ENCODE measurements around the gene TM2D1.
"Not testable (repeated sequence)": the region's sequence is repeated elsewhere in the genome, so short reads cannot be mapped to it uniquely, and the experiment has no call there.

Gene TM2D1

GRCh38 chr1:61711969-61712368 lies 13.0 kb downstream of the TM2D1 start:
- no peak for DNase-seq

- not testable (repeated sequence) for DNase-seq
Measured at GRCh38 chr1:61711257-61711656, 13.7 kb downstream of the TM2D1 start.

GRCh38 chr1:61709908-61710289 lies 15.0 kb downstream of the TM2D1 start:
- no peak for DNase-seq

- no peak for DNase-seq
Measured at GRCh38 chr1:61708953-61709907, 15.7 kb downstream of the TM2D1 start.

- DNase-seq: no peak
Measured at GRCh38 chr1:61699911-61700851, 24.8 kb downstream of the TM2D1 start.

GRCh38 chr1:61692155-61692800 lies 32.7 kb downstream of the TM2D1 start:
- DNase-seq: no peak

GRCh38 chr1:61687901-61688300 lies 37.0 kb downstream of the TM2D1 start:
- no peak for DNase-seq

- DNase-seq: no peak
Measured at GRCh38 chr1:61682891-61683290, 42.0 kb downstream of the TM2D1 start.

- DNase-seq: no peak
Measured at GRCh38 chr1:61680500-61680899, 44.4 kb downstream of the TM2D1 start.

GRCh38 chr1:61676881-61677280 lies 48.1 kb downstream of the TM2D1 start:
- not testable (repeated sequence) for DNase-seq

GRCh38 chr1:61674221-61674620 lies 50.7 kb downstream of the TM2D1 start:
- DNase-seq: no peak

- no peak for DNase-seq
Measured at GRCh38 chr1:61672376-61672775, 52.6 kb downstream of the TM2D1 start.

- no peak for DNase-seq
Measured at GRCh38 chr1:61670445-61670844, 54.5 kb downstream of the TM2D1 start.

- DNase-seq: no peak
Measured at GRCh38 chr1:61670016-61670415, 54.9 kb downstream of the TM2D1 start.

GRCh38 chr1:61659061-61659460 lies 65.9 kb downstream of the TM2D1 start:
- no peak for DNase-seq

- DNase-seq: no peak
Measured at GRCh38 chr1:61655453-61655852, 69.5 kb downstream of the TM2D1 start.

- DNase-seq: no peak
Measured at GRCh38 chr1:61654067-61654466, 70.9 kb downstream of the TM2D1 start.

GRCh38 chr1:61648983-61649742 lies 75.8 kb downstream of the TM2D1 start:
- DNase-seq: no peak

- DNase-seq: no peak
Measured at GRCh38 chr1:61647142-61647541, 77.8 kb downstream of the TM2D1 start.

- no peak for DNase-seq
Measured at GRCh38 chr1:61645476-61645875, 79.5 kb downstream of the TM2D1 start.

- no peak for DNase-seq
Measured at GRCh38 chr1:61644303-61644702, 80.6 kb downstream of the TM2D1 start.

Measured in stimulated activated CD8-positive, alpha-beta memory T cell treated with anti-CD3 and anti-CD28 coated beads, Interleukin-4, amount 100 ng/mL, for 48 hours (primary cell).